Liver (tissue), 9 donors: ENCODE results near the gene KRT84. TPM values are rescaled to one million over a fixed set of nuclear protein-coding genes. Genes with fewer than 3 reads are reported as not detected.

Source experiments
- DNase-seq: peaks from one replicate; pipeline ENCODE4 v3.0.0-alpha.2; 2017; ENCODE audit warnings: low spot score
- H3K27ac ChIP-seq, 2 donors: one replicate each; pipeline ENCODE4 v1.7.0; 2013; ENCODE audit warnings: inconsistent platforms in 2 of 2, low read length in 2 of 2, control low read depth in 1 of 2, low read depth in 1 of 2, mild to moderate bottlenecking in 1 of 2
- H3K27me3 ChIP-seq, 4 donors: one replicate each; pipeline versions ENCODE4 v1.6.1 to v1.7.0; 2013; ENCODE audit warnings: low read length in 3 of 4, inconsistent platforms in 1 of 4, mild to moderate bottlenecking in 1 of 4, moderate library complexity in 1 of 4; ENCODE audit not compliant: control insufficient read depth in 4 of 4, insufficient read depth in 4 of 4
- H3K36me3 ChIP-seq, 4 donors: one replicate each; pipeline versions ENCODE4 v1.6.1 to v1.7.0; 2013; ENCODE audit warnings: low read length in 3 of 4, mild to moderate bottlenecking in 3 of 4, low read depth in 1 of 4, moderate library complexity in 1 of 4; ENCODE audit not compliant: control insufficient read depth in 4 of 4, insufficient read depth in 3 of 4
- H3K4me1 ChIP-seq, 4 donors: one replicate each; pipeline versions ENCODE4 v1.6.1 to v1.7.0; 2013; ENCODE audit warnings: low read length in 3 of 4, mild to moderate bottlenecking in 3 of 4, moderate library complexity in 1 of 4; ENCODE audit not compliant: control insufficient read depth in 4 of 4, insufficient read depth in 4 of 4
- H3K4me3 ChIP-seq, 3 donors: one replicate each; pipeline versions ENCODE4 v1.6.1 to v1.7.0; 2013; ENCODE audit warnings: low read length in 3 of 3, control low read depth in 1 of 3, low read depth in 1 of 3, mild to moderate bottlenecking in 1 of 3
- H3K9ac ChIP-seq, 2 donors: one replicate each; pipeline ENCODE4 v1.7.0; 2013; ENCODE audit warnings: low read length in 2 of 2, mild to moderate bottlenecking in 2 of 2, moderate library complexity in 2 of 2, control low read depth in 1 of 2, low read depth in 1 of 2
- H3K9me3 ChIP-seq, 4 donors: one replicate each; pipeline versions ENCODE4 v1.6.1 to v1.7.0; 2013; ENCODE audit warnings: low read length in 3 of 4; ENCODE audit not compliant: control insufficient read depth in 4 of 4
- CTCF ChIP-seq: fragments of 150-350 bp; IDR thresholded peaks from 2 replicates; pipeline ENCODE4 v1.5.1; 2017; ENCODE audit warnings: improper control_type of control experiment, low read depth, low read length; ENCODE audit not compliant: missing input control
- FOXA2 ChIP-seq: IDR thresholded peaks from 2 replicates; pipeline ENCODE4 v1.6.1; 2016; ENCODE audit warnings: antibody characterized with exemption
- GABPA ChIP-seq, 2 donors: IDR thresholded peaks in 1 of 2; conservative IDR thresholded peaks in 1 of 2; 2 replicates each; pipeline ENCODE4 v1.6.1; 2016; ENCODE audit warnings: antibody characterized with exemption in 2 of 2, mild to moderate bottlenecking in 1 of 2, moderate library complexity in 1 of 2
- JUND ChIP-seq, 2 donors: IDR thresholded peaks; 2 replicates each; pipeline ENCODE4 v1.6.1; 2016; ENCODE audit warnings: antibody characterized with exemption in 2 of 2
- MAX ChIP-seq: IDR thresholded peaks from 2 replicates; pipeline ENCODE4 v1.6.1; 2016; ENCODE audit warnings: antibody characterized with exemption
- NR2F2 ChIP-seq: IDR thresholded peaks from 2 replicates; pipeline ENCODE4 v1.6.1; 2016; ENCODE audit warnings: antibody characterized with exemption
- TAF1 ChIP-seq: conservative IDR thresholded peaks from 2 replicates; pipeline ENCODE4 v1.6.1; 2016; ENCODE audit warnings: antibody characterized with exemption, mild to moderate bottlenecking
- YY1 ChIP-seq: IDR thresholded peaks from 2 replicates; pipeline ENCODE4 v1.6.1; 2016; ENCODE audit warnings: antibody characterized with exemption, mild to moderate bottlenecking
- ZBTB33 ChIP-seq: IDR thresholded peaks from 2 replicates; pipeline ENCODE4 v1.6.1; 2016; ENCODE audit warnings: antibody characterized with exemption
- WGBS: extraction: QIAGEN DNeasy Blood & Tissue Kit; methylation state at CpG from one replicate; pipeline ENCODE4 v1.1.7; 2013; 5-methylcytosine and 5-hydroxymethylcytosine counted together
- polyA plus RNA-seq, 2 donors: library from polyadenylated mRNA; stranded (reverse) in 1 of 2; unstranded in 1 of 2; fragments of 200-250 nt in 1 of 2; fragments of >200 nt in 1 of 2; fragmentation: Nextera tagmentation in 1 of 2; extraction: Ambion mirVana in 1 of 2; gene quantifications; one replicate each; pipeline versions ENCODE4 v1.2.1 to v1.2.3, GENCODE V29; 2013 to 2015
- total RNA-seq, 2 donors: library from RNA; depleted of rRNA; stranded (reverse); fragments of >200 nt; gene quantifications; one replicate each; pipeline ENCODE4 v1.2.3, GENCODE V29; 2014
- donor health status: healthy.
- donor health status: healthy.
- donor health status: healthy.
- donor health status: healthy.
- donor health status: healthy.

KRT84 gene
- total and polyA plus RNA-seq, 4 donors = not detected

GRCh38 chr12:52378091-52378490, 7.4 kb downstream of the KRT84 start:
- no peak for DNase-seq
- no peak for TF ChIP-seq FOXA2
- Histone ChIP-seq H3K4me3 (no peak overlapping the region), H3K9me3 (no peaks in the 10 kb centered on the region), H3K9ac (no peak overlapping the region), H3K4me1 (no peaks in the 10 kb centered on the region), H3K27ac (no peak overlapping the region), H3K27me3 (no peaks in the 10 kb centered on the region), H3K36me3 (no peaks in the 10 kb centered on the region)
- WGBS = 72% methylated on average over 19 of the region's 19 CpGs

GRCh38 chr12:52377266-52377665, 8.2 kb downstream of the KRT84 start:
- H3K27ac ChIP-seq = no peak overlapping the region
- WGBS = 93% methylated on average over 8 of the region's 8 CpGs

More at GRCh38 chr12:52377266-52377665, 8.2 kb downstream of the KRT84 start:
- Histone ChIP-seq H3K9ac (no peak overlapping the region), H3K36me3 (no peaks in the 10 kb centered on the region), H3K4me1 (no peaks in the 10 kb centered on the region), H3K4me3 (no peak overlapping the region), H3K9me3 (no peaks in the 10 kb centered on the region), H3K27me3 (no peaks in the 10 kb centered on the region)
- TF ChIP-seq ZBTB33 (no peak), MAX (no peak), TAF1 (no peak), YY1 (no peak), JUND (IDR thresholded peaks at IDR 0.05) (no peak), CTCF (no peak), FOXA2 (no peak), NR2F2 (no peak), GABPA (IDR thresholded peaks at IDR 0.05 in 1 of 2, conservative IDR thresholded peaks at IDR 0.05 in 1 of 2) (no peak)
- no peak for DNase-seq
